K562 (cell line): ENCODE results near the gene SLC8A1. TPM values are rescaled to one million over a fixed set of nuclear protein-coding genes. Genes with fewer than 3 reads are reported as not detected.

Experiments
- ATAC-seq: fragments of 200-7000 bp; cut with Tn5 transposase; 3 replicates; pipeline ENCODE4 v1.9.1; 2020; ENCODE audit warnings: moderate library complexity
- BruUV-seq: library from RNA; stranded (reverse); fragments of 400-500 nt; replicated peaks from 2 replicates; lab custom pipeline; 2021; lab: Mats Ljungman, UMichigan
- CTCF ChIA-PET: fragments of 300-600 bp; formaldehyde crosslinking; extraction: SDS; loops from one replicate; lab custom pipeline; 2021; ENCODE audit warnings: low intra/inter-chr PET ratio; lab: Yijun Ruan, JAX
- POLR2A ChIA-PET: fragments of 300-600, 350-650 bp; sonication (Branson Sonifier 250); formaldehyde crosslinking; extraction: SDS; loops from one replicate; lab custom pipeline; 2021; ENCODE audit warnings: antibody characterized with exemption, inconsistent platforms; lab: Yijun Ruan, JAX
- DNase-seq, 4 experiments: peaks; one replicate each; pipeline versions ENCODE4 v3.0.0 to v3.0.0-alpha.2; 2011 to 2018; ENCODE audit warnings: low spot score in 3 of 4, mixed read lengths in 3 of 4; ENCODE audit errors: extremely low read depth in 1 of 4
- FAIRE-seq: peaks from 2 replicates; lab custom pipeline; 2011; peaks lifted over from hg19 to GRCh38; lab: Jason Lieb, UNC
- H2AFZ ChIP-seq: 2 replicates; pipeline ENCODE4 v1.6.0; 2011; ENCODE audit warnings: low read depth, low read length, control low read depth, inconsistent platforms
- H3K27ac ChIP-seq: fragments of 200-600 bp; 3 replicates; pipeline ENCODE4 v1.8.0; 2011; ENCODE audit warnings: low read depth, mild to moderate bottlenecking, control low read depth, inconsistent platforms, low read length, moderate library complexity, mixed read lengths; ENCODE audit errors: extremely low read depth
- H3K27me3 ChIP-seq, 2 experiments: fragments of 300-600 bp in 1 of 2; 2 replicates in 1 of 2; 3 replicates in 1 of 2; pipeline versions ENCODE4 v1.6.0 to v1.8.0; 2011; ENCODE audit warnings: inconsistent platforms in 2 of 2, low read length in 2 of 2, mild to moderate bottlenecking in 1 of 2, mixed read lengths in 1 of 2, moderate library complexity in 1 of 2; ENCODE audit not compliant: control insufficient read depth in 2 of 2, insufficient read depth in 2 of 2
- H3K36me3 ChIP-seq: fragments of 300-600 bp; 3 replicates; pipeline ENCODE4 v1.8.0; 2011; ENCODE audit warnings: mild to moderate bottlenecking, low read length, inconsistent platforms; ENCODE audit not compliant: control insufficient read depth, insufficient read depth
- H3K4me1 ChIP-seq, 2 experiments: fragments of 200-600 bp in 1 of 2; replicated peaks in 1 of 2; 2 replicates in 1 of 2; 3 replicates in 1 of 2; pipeline versions ENCODE4 v1.5.1 to v1.8.0; 2011; ENCODE audit warnings: inconsistent platforms in 2 of 2, low read length in 2 of 2, mild to moderate bottlenecking in 1 of 2, mixed read lengths in 1 of 2, moderate library complexity in 1 of 2; ENCODE audit not compliant: control insufficient read depth in 2 of 2, insufficient read depth in 2 of 2
- H3K4me2 ChIP-seq: 2 replicates; pipeline ENCODE4 v1.6.1; 2011; ENCODE audit warnings: low read length, control low read depth, inconsistent platforms, mixed read lengths; ENCODE audit not compliant: insufficient read depth
- H3K4me3 ChIP-seq: fragments of 200-600 bp; sonication (generic), shearing (Covaris generic); 2 replicates; pipeline ENCODE4 v1.5.1; 2016; ENCODE audit warnings: control low read depth, inconsistent platforms
- H3K79me2 ChIP-seq: fragments of 200-600 bp; 3 replicates; pipeline ENCODE4 v1.8.0; 2011; ENCODE audit warnings: low read length, inconsistent platforms; ENCODE audit not compliant: control insufficient read depth, insufficient read depth
- H3K9ac ChIP-seq, 2 experiments: 2 replicates each; pipeline versions ENCODE4 v1.6.0 to v1.6.1; 2011; ENCODE audit warnings: low read depth in 2 of 2, low read length in 2 of 2, control low read depth in 1 of 2, inconsistent platforms in 1 of 2, mild to moderate bottlenecking in 1 of 2, mixed read lengths in 1 of 2; ENCODE audit not compliant: insufficient read depth in 1 of 2
- H3K9me1 ChIP-seq: one replicate; pipeline ENCODE4 v1.6.0; 2011; ENCODE audit warnings: inconsistent platforms, mild to moderate bottlenecking, low read length, moderate library complexity; ENCODE audit not compliant: control insufficient read depth, insufficient read depth
- H3K9me3 ChIP-seq: replicated peaks from 2 replicates; pipeline ENCODE4 v1.5.1; 2011; ENCODE audit warnings: low read depth, low read length, inconsistent platforms; ENCODE audit not compliant: control insufficient read depth, insufficient read depth
- H4K20me1 ChIP-seq: replicated peaks from 2 replicates; pipeline ENCODE4 v1.6.1; 2011; ENCODE audit warnings: low read length, inconsistent platforms, mixed read lengths; ENCODE audit not compliant: control insufficient read depth, insufficient read depth
- BDP1 ChIP-seq: IDR thresholded peaks from 3 replicates; pipeline ENCODE4 v1.6.1; 2011; ENCODE audit not compliant: insufficient read length, insufficient read depth
- EP300 ChIP-seq: IDR thresholded peaks from 2 replicates; pipeline ENCODE4 v1.6.1; 2012; ENCODE audit warnings: low read length, improper control_type of control experiment
- FUS ChIP-seq: fragments of 200-400 bp; formaldehyde crosslinking; optimal IDR thresholded peaks from 2 replicates; pipeline ENCODE3; 2017; ENCODE audit warnings: low read depth, low read length
- GMEB1 ChIP-seq: fragments of 250-450 bp; sonication (Bioruptor Pico); IDR thresholded peaks from 2 replicates; pipeline ENCODE4 v1.4.0; 2020; ENCODE audit warnings: mild to moderate bottlenecking
- KDM4B ChIP-seq, 2 experiments: fragments of 450-650 bp in 1 of 2; sonication (generic) in 1 of 2; IDR thresholded peaks; 2 replicates each; pipeline ENCODE4 v1.6.1; 2016 to 2017; ENCODE audit warnings: borderline replicate concordance in 2 of 2, antibody characterized with exemption in 1 of 2, low read depth in 1 of 2, mild to moderate bottlenecking in 1 of 2
- NKRF ChIP-seq: fragments of 450-650 bp; IDR thresholded peaks from 2 replicates; pipeline ENCODE4 v1.6.1; 2016; ENCODE audit warnings: borderline replicate concordance
- NUFIP1 ChIP-seq: fragments of 450-650 bp; IDR thresholded peaks from 2 replicates; pipeline ENCODE4 v1.6.1; 2018; ENCODE audit not compliant: partially characterized antibody
- POLR2A ChIP-seq: fragments of 450-650 bp; conservative IDR thresholded peaks from 2 replicates; pipeline ENCODE4 v1.6.1; 2016
- POLR2G ChIP-seq: fragments of 200-400 bp; formaldehyde crosslinking; IDR thresholded peaks from 2 replicates; pipeline ENCODE4 v1.6.1; 2017; ENCODE audit warnings: low read depth, mild to moderate bottlenecking, antibody characterized with exemption, low read length, moderate library complexity
- PRPF4 ChIP-seq: fragments of 200-400 bp; formaldehyde crosslinking; IDR thresholded peaks from one replicate; pipeline ENCODE4 v1.6.1; 2017; ENCODE audit warnings: low read length, low read depth, mild to moderate bottlenecking; ENCODE audit not compliant: insufficient read depth, poor library complexity, severe bottlenecking
- PYGO2 ChIP-seq: fragments of 450-650 bp; IDR thresholded peaks from 2 replicates; pipeline ENCODE4 v1.6.1; 2016; ENCODE audit warnings: mild to moderate bottlenecking, missing genetic modification characterization, moderate library complexity, missing compliant biosample characterization
- SRSF9 ChIP-seq: fragments of 200-400 bp; formaldehyde crosslinking; IDR thresholded peaks from 2 replicates; pipeline ENCODE4 v1.6.1; 2017; ENCODE audit warnings: low read depth, low read length, borderline replicate concordance
- TAF1 ChIP-seq: IDR thresholded peaks from 2 replicates; pipeline ENCODE4 v1.6.1; 2011; ENCODE audit warnings: mild to moderate bottlenecking, low read length, moderate library complexity; ENCODE audit not compliant: insufficient read depth, control insufficient read depth, severe bottlenecking; ENCODE audit errors: extremely low read depth
- TBL1XR1 ChIP-seq, 2 experiments: IDR thresholded peaks; 2 replicates each; pipeline ENCODE4 v1.6.1; 2012; ENCODE audit warnings: improper control_type of control experiment in 2 of 2, low read length in 2 of 2, mild to moderate bottlenecking in 1 of 2
- TBP ChIP-seq: optimal IDR thresholded peaks from 2 replicates; pipeline ENCODE3; 2011; ENCODE audit warnings: low read depth, low read length, improper control_type of control experiment
- TCF3 ChIP-seq: sonication (generic); formaldehyde crosslinking; IDR thresholded peaks from 2 replicates; pipeline ENCODE4 v1.4.0; 2020; ENCODE audit warnings: mild to moderate bottlenecking, missing genetic modification reagents
- U2AF1 ChIP-seq: fragments of 200-400 bp; formaldehyde crosslinking; optimal IDR thresholded peaks from 2 replicates; pipeline ENCODE3; 2017; ENCODE audit warnings: mild to moderate bottlenecking, low read depth, low read length, moderate library complexity
- ZNF507 ChIP-seq: conservative IDR thresholded peaks from 2 replicates; pipeline ENCODE4 v1.6.1; 2017; ENCODE audit warnings: missing genetic modification characterization, missing compliant biosample characterization
- ZNF696 ChIP-seq: fragments of 250-450 bp; sonication (Bioruptor Pico); conservative IDR thresholded peaks from 2 replicates; pipeline ENCODE4 v1.4.0; 2020; ENCODE audit warnings: mild to moderate bottlenecking, moderate library complexity
- WGBS: fragments of 100-300 bp; shearing (Covaris generic); methylation state at CpG from one replicate; pipeline ENCODE4 v1.1.6; 2016; ENCODE audit warnings: low coverage, mixed read lengths; ENCODE audit not compliant: insufficient coverage; ENCODE audit errors: missing lambda C conversion rate; 5-methylcytosine and 5-hydroxymethylcytosine counted together
- in situ Hi-C: fragments of 300-500 bp; cut with MboI; formaldehyde crosslinking; loops from 4 replicates; pipeline ENCODE4 v1.15.0; 2018; ENCODE audit warnings: inconsistent platforms, mixed read lengths
- intact Hi-C: fragments of 100-400 bp; cut with micrococcal nuclease; formaldehyde crosslinking; loops from 2 replicates; pipeline ENCODE4 v1.14.2; 2022
- polyA plus RNA-seq, 8 experiments: library from polyadenylated mRNA; depleted of rRNA in 4 of 8; stranded (reverse) in 5 of 8; unstranded in 3 of 8; fragments of >200 nt; fragmentation: Nextera tagmentation in 2 of 8; fragmentation: Illumina TruSeq in 1 of 8; extraction: Ambion mirVana in 2 of 8; extraction: Trizol in 1 of 8; gene quantifications; 2 replicates each; pipeline versions ENCODE4 v1.2.1 to v1.2.3, GENCODE V29; 2011 to 2014; ENCODE audit warnings: inconsistent platforms in 1 of 8, missing spikeins in 1 of 8
- total RNA-seq, 7 experiments: library from RNA; depleted of rRNA in 6 of 7; stranded (reverse); fragments of >200 nt in 6 of 7; fragmentation: Illumina TruSeq in 2 of 7; extraction: Trizol in 2 of 7; gene quantifications; 2 replicates each; pipeline versions ENCODE4 v1.2.1 to v1.2.3, GENCODE V29; 2011 to 2021; ENCODE audit warnings: low replicate concordance in 1 of 7

The SLC8A1 gene
- total and polyA plus RNA-seq, 9 of the 15 experiments (the other 6 are each of a cell fraction or from before 2014, with no cell fraction given): not detected

GRCh38 chr2:40361478-40361877 lies 90.4 kb downstream of the SLC8A1 start:
- ChIA-PET CTCF (no interaction called here), POLR2A (interaction anchor here (1.2 kb wide), 1 partner anchor 25 kb away, joined by 3 read pairs; no protein-coding TSS in a partner anchor)
- Histone ChIP-seq H3K4me1 (no peaks in the 10 kb centered on the region), H3K27ac (no peak overlapping the region), H3K9me3 (no peaks in the 10 kb centered on the region), H4K20me1 (no peaks in the 10 kb centered on the region), H3K4me3 (no peak overlapping the region), H3K36me3 (no peaks in the 10 kb centered on the region), H3K79me2 (no peaks in the 10 kb centered on the region), H3K4me2 (no peak overlapping the region), H3K9me1 (no peaks in the 10 kb centered on the region), H2AFZ (no peak overlapping the region), H3K9ac (no peak overlapping the region), H3K27me3 (no peaks in the 10 kb centered on the region)
- no TSS peak for BruUV-seq
- no peak for FAIRE-seq
- intact Hi-C loops (no loop called here), in situ Hi-C loops (no loop called here)
- no peak for DNase-seq
- ATAC-seq: no peak
- WGBS: 0% methylated on average over 4 of the region's 4 CpGs
- no peak for TF ChIP-seq BDP1
- no peak for TF ChIP-seq TBP
- TF ChIP-seq SRSF9: no peak
- TF ChIP-seq NUFIP1: no peak
- TF ChIP-seq FUS: no peak
- TF ChIP-seq POLR2G: no peak
- TF ChIP-seq TCF3 (CRISPR knock-in tag): no peak
- no peak for TF ChIP-seq GMEB1
- no peak for TF ChIP-seq NKRF
- no peak for TF ChIP-seq ZNF696 (CRISPR knock-in tag)
- TF ChIP-seq PYGO2 (tag): no peak
- no peak for TF ChIP-seq TAF1
- no peak for TF ChIP-seq ZNF507 (tag)
- TF ChIP-seq TBL1XR1 (IDR thresholded peaks at IDR 0.05; ENCODE audit: low read length in 2 of 2): no peak
- TF ChIP-seq EP300: no peak
- no peak for TF ChIP-seq KDM4B (IDR thresholded peaks at IDR 0.05; ENCODE audit: borderline replicate concordance in 2 of 2, low read depth in 1 of 2)
- no peak for TF ChIP-seq PRPF4
- TF ChIP-seq POLR2A: no peak
- TF ChIP-seq U2AF1: no peak
